Erythroblast (primary cell): ENCODE data around the gene FADS6.

Experiments used
- DNase-seq, 2 experiments: peaks; one replicate each; lab custom pipeline; 2025; lab: John Stamatoyannopoulos, UW
- GATA1 ChIP-seq: IDR thresholded peaks from 2 replicates; pipeline ENCODE4 v1.6.1; 2011; ENCODE audit warnings: low read depth, mild to moderate bottlenecking, control low read depth, low read length, moderate library complexity
- POLR2A ChIP-seq: IDR thresholded peaks from 2 replicates; pipeline ENCODE4 v1.6.1; 2011; ENCODE audit warnings: mild to moderate bottlenecking, low read length

The FADS6 gene

DNA sequence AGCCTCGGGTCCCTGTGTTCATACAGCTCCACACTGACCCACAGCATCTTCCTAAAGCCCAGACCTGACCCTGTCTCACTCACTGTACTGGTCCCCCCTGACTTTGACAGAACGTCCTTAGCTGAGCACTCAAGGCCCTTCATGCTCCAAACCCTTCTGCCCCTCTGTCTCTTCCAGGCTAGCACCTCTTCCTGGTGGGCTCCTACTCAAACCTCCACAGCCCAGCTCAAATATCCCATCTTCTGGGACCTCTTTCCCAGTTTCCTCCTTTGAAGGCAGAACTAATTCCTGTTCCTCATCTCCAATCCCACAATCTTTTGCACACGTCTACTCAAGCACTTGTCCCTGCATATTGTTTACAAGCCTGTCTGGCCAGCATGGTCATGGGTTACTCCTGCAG, 42.5 kb downstream of the FADS6 start:
- TF ChIP-seq GATA1 = no peak
- no peak for TF ChIP-seq POLR2A
- DNase-seq = no peak

DNA sequence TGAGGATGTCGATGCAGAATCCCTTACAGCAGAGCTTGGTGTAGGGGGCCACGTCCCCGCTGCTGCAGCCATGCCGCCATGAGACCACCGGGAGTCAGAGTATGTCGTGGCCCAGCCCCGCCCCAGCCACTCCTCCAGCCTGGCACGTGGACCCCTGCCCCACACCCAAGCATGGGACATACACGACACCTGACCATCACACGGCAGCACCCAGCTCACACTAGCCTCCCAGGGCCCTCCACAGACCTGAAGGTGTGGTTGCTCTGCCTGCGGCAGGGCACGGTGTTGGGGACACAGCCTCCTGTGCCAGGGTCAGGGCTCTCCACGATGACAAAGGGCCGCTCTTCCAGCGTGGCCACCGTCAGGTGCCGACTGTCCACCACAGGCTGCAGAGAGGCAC, 43.1 kb downstream of the FADS6 start:
- no peak for DNase-seq
- no peak for TF ChIP-seq POLR2A
- TF ChIP-seq GATA1 = no peak

DNA sequence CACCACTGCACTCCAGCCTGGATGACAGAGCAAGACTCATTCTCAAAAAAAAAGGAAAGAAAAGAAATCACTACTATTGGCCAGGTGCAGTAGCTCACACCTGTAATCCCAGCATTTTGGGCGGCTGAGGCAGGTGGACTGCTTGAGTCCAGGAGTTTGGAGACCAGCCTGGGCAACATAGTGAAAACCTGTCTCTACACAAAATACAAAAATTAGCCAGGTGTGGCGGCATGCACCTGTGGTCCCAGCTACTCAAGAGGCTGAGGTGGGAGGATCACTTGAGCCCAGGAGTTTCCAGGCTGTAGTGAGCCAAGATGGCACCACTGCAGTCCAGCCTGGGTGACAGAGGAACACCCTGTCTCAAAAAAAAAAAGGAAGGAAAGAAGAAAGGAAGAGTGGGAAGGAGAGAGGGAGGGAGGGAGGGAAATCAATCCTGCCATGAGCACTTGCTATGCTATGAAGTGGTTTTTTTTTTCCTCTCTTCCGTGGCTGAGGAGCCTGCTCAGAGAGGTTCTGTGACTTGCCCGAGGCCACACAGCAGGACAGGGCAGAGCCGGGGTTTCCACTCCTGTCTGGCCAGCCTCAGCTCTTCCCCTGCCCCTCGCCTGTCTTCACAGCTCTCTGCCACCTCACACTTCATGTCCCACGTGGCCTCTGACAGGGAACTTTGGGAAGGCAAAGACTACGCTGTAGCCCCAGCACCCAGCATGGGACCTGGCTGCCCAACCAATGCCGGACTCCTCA, 44.6 kb downstream of the FADS6 start:
- no peak for TF ChIP-seq GATA1
- no peak for TF ChIP-seq POLR2A
- no peak for DNase-seq

DNA sequence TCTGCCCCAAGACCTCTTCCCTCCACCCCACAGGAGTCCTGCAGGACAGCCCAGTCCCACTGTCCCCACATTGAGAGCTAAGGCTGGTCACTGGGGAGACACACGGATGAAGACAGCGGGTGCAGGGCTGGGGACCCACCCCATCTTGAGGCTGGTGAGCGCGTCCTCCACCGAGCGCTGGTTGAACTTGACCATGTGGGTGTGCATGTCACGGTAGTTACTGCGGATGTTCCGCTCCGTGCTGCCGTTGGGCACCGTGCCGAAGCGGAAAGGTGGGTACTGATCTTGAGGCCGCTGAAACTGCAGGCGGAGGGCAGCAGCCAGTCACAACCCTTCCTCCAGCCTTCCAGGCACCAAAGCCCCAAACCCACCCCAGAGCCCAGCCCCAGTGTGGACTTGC, 46.8 kb downstream of the FADS6 start:
- no peak for DNase-seq
- TF ChIP-seq POLR2A (no peak), GATA1 (no peak)

DNA sequence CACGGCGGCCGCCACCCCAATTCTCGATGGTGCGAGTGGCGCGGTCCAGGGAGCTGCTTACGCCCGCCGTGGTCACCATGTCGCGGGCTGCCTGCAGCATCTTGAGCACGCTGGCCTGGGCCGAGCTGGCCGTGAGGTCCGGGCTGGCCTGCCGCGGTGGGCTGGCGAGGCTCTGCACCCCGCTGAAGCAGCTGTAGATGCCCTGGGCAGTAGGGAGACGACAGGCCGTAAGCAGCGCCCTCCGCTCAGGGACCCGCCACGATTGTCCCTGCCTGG, 50.1 kb downstream of the FADS6 start:
- no peak for TF ChIP-seq GATA1
- no peak for TF ChIP-seq POLR2A
- DNase-seq = no peak

DNA sequence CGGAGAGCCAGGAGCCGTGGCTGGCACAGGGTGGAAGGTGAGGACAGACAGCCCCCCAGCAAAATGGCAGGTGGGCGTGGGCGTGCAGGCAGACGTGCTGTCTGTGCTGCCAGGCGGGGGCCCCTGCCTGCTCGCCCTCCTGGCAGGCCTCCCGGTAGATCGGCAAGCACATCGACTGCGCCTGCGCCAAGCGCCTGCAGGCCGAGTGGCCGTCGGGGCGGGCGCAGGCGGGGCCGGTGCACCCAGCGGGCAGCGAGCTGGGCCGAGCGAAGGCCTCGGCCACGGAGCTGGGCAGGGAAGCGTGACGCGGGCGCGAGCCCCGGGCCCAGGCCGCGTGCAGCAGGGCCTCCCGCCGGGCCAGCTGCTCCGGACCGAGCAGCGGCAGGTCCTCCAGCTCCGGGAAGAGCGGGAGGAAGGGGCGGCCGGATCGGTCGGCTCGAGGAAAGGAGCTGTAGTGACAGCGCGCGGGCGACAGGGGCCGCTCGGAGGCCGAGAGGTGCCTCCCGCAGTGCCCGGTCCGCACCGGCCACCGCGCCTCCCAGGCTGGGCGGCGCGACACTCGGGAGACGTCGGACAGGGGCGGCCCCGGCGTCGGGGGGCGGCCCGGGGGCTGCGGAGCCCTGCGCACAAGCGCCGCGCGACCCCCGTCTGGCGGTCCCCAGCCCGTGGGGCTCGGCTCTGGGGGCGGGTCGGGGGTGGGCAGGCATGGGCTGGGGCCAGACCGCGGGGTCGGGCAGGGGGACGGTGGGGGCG, 50.7 kb downstream of the FADS6 start:
- DNase-seq = peak; percentile 70 to 71
- TF ChIP-seq GATA1 (no peak), POLR2A (no peak)

DNA sequence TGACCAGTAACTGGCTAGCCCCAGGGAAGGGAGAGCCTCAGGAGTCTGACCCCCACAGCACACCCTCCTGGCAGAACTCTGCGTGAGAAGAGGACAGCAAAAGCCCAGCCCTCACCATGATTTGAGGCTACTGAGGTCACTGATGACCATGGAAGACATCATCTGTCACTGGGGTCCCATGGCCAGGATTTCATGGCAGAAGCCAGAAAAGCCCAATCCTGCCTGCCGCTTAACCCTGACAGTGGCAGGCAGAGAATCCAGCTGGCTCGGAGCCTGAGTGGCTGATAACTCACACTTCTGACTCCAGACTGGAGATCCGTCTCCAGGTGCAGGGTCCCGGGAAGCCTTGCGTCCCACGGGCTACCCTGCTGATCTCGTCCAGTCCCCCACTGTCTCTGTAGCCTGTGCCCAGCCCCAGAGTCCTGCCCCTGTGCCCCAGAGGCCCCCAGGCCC, 51.3 kb downstream of the FADS6 start:
- DNase-seq = no peak
- TF ChIP-seq POLR2A (no peak), GATA1 (no peak)

DNA sequence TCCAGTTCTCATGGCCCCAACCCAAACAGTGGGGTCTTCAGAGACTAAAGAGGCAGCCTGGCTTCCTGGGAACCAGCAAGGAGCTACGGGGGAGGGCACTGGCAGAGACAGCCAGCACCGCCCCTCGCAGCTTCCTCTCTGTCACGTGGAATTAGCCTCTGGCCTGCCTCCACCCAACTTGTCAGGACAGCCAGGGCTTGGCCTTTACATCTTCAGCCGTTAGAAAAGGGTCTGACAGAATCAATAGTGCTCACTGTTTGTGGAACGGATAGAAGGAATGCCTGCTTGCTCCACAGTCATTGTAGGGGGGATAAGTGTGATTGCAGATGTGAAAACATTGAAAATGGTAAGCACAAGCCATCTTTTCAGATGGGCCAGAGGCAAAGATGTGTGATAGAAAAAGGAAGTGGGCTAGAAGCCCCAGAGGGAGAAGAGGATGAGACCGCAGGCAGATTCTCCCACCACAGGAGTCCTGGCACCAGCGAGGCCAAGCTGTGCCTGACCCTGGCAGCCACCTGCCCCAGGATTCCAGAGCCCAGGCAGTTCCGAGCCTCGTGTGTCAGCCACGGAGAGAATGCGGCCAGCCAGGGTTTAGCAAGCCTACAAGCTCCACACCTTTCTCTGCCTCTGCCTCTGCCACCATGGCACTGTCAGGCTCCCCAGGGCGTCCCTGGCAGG, 52.3 kb downstream of the FADS6 start:
- DNase-seq = peak; percentile 27 to 44
- no peak for TF ChIP-seq POLR2A
- TF ChIP-seq GATA1 = no peak

DNA sequence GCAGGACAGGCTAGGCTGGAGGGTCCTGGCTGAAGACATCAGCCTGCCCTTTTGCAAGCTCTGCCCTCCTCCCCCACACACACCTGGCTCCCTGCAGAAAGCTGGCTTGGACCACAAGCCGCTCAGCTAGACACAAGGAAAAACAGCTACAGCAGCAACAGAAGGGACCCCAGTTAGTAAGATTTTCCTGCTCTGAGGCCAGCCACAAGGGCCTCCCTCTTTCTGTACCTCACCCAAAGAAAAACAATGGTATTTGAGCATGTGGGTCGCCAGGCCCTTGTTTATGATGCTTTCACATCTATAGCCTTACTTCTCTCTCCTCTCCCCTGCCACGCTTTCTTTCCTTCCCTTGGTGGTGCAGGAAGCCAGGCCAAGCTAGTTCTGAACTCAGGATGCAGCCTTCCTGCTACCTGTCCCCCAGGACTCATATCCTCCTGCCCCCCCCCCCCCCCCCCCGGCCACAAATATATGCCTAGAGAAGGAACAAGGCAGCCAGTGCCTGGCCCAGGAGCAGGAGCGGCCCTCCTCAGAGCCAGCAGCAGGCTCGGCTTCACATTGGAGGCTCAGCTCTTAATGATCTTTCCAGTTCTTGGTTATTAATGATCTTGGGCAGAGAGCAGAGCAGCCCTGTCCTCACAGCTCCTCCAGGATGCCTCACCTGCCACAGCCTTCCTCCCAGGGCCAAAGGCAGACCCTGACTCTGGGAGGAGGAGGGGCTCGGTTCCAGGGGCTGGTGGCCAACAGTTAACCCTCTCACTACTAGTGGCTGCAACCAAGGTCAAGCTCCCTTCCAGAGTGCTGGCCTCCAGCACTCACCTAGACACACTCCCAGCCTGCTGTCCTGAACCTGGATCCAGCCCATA, 53.2 kb downstream of the FADS6 start:
- no peak for DNase-seq
- TF ChIP-seq GATA1 (no peak), POLR2A (no peak)

DNA sequence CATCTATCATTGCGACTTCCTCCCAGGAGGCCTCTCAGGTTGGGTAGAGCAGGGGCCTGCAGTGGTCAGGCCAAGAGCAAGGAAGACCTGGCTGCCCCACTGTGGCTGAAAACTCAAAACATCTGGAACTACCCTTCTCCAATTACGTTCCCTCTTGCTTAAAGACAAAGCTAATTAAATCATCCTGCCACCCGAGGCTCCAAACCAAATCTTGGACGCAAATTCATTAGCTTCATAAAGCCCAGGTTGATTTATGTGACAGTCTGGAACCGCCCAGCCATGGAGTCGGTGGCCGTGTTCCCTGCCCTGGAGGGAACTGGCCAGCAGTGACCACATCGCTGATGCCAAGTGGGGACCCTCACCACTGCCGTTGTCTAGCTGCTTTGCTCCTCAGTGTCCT, 55.2 kb downstream of the FADS6 start:
- no peak for DNase-seq
- TF ChIP-seq POLR2A (no peak), GATA1 (no peak)

DNA sequence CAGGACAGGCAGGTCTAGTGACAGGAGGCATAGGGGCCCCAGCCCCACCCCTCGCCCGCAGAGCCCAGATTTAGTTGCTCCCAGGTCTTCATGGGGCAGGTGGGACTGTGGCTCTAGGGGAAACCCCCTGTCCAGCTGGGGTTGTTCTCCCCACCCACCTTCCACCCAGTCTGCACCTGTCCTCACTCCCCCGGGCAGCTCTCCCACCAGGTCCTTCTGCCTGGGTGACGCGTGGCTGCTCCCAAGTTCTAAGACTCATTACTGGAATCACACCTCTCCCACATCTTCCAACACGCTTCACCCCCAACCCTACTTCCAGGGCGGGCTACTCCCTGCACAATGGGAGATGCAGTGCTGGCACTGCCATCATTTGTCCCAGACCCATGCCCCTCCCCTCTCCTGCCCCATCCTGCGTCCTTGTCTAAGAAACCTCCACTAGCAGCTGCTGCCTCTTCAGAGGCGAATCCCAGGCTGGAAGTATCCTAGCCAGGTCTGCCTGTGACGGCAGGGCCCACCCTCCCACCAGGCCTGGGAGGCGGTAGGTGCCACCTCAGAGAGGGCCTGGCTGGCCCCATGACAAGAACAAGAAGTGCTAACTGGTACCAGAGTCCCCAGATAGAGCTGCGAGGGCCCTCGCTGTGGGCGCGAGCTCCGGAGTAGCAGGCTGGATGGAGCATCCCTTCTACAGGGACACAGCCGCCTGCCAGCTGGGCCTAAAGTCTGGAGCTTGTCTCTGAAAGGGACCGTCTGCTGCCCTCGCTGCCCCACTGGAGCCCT, 56.6 kb downstream of the FADS6 start:
- no peak for DNase-seq
- TF ChIP-seq POLR2A = no peak
- TF ChIP-seq GATA1 = no peak

DNA sequence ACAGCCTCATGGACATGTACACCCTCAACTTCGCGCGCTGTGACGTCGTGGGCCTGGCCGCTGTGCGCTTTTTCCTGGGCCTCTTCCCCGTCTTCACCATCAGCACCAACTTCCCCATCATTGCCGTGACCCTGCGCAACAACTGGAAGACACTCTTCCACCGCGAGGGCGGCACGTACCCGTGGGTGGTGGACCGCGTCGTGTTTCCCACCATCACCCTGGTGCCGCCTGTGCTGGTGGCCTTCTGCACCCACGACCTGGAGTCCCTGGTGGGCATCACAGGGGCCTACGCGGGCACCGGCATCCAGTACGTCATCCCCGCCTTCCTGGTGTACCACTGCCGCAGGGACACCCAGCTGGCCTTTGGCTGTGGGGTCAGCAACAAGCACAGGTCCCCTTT, 57.2 kb downstream of the FADS6 start:
- DNase-seq = no peak
- TF ChIP-seq POLR2A = no peak
- TF ChIP-seq GATA1 = no peak
